Natural killer cell (primary cell): ENCODE results near the gene RSRC2. TPM values are rescaled to one million over a fixed set of nuclear protein-coding genes. Genes with fewer than 3 reads are reported as not detected.

Source experiments
- ATAC-seq, 3 donors: fragments of 150-1000 bp in 2 of 3; fragments of 200-7000 bp in 1 of 3; cut with Tn5 transposase; 1 replicate in 1 of 3; 2 replicates in 2 of 3; pipeline ENCODE4 v1.10.0; 2021; ENCODE audit warnings: mild to moderate bottlenecking in 2 of 3, moderate library complexity in 2 of 3
- DNase-seq, 2 donors: peaks; one replicate each; pipeline versions ENCODE4 v3.0.0 to v3.0.0-alpha.2; 2013 to 2021; ENCODE audit warnings: mixed read lengths in 1 of 2
- H3K27ac ChIP-seq: one replicate; pipeline ENCODE4 v1.5.1; 2013; ENCODE audit warnings: mild to moderate bottlenecking, low read length
- H3K27me3 ChIP-seq: one replicate; pipeline ENCODE4 v1.6.1; 2013; ENCODE audit warnings: low read length; ENCODE audit not compliant: control insufficient read depth, insufficient read depth
- H3K36me3 ChIP-seq: one replicate; pipeline ENCODE4 v1.6.1; 2013; ENCODE audit warnings: low read length; ENCODE audit not compliant: control insufficient read depth, insufficient read depth
- H3K4me1 ChIP-seq: one replicate; pipeline ENCODE4 v1.6.1; 2013; ENCODE audit warnings: low read length; ENCODE audit not compliant: control insufficient read depth, insufficient read depth
- H3K4me3 ChIP-seq: one replicate; pipeline ENCODE4 v1.5.1; 2013; ENCODE audit warnings: low read length
- H3K9me3 ChIP-seq: one replicate; pipeline ENCODE4 v1.6.1; 2013; ENCODE audit warnings: low read length; ENCODE audit not compliant: control insufficient read depth, insufficient read depth
- H3K27ac Mint-ChIP-seq, 2 donors: one replicate each; pipeline ENCODE4 v1.8.0; 2022; ENCODE audit warnings: mild to moderate bottlenecking in 2 of 2, mixed read lengths in 2 of 2, moderate library complexity in 1 of 2
- H3K27me3 Mint-ChIP-seq, 2 donors: one replicate each; pipeline ENCODE4 v1.8.0; 2022; ENCODE audit warnings: low read depth in 2 of 2, mixed read lengths in 2 of 2
- H3K36me3 Mint-ChIP-seq: one replicate; pipeline ENCODE4 v1.8.0; 2022; ENCODE audit warnings: mixed read lengths
- H3K4me1 Mint-ChIP-seq, 2 donors: one replicate each; pipeline ENCODE4 v1.8.0; 2022; ENCODE audit warnings: mixed read lengths in 2 of 2
- H3K4me3 Mint-ChIP-seq: one replicate; pipeline ENCODE4 v1.8.0; 2022; ENCODE audit warnings: mild to moderate bottlenecking, moderate library complexity, mixed read lengths
- H3K9me3 Mint-ChIP-seq, 2 donors: one replicate each; pipeline ENCODE4 v1.8.0; 2022; ENCODE audit warnings: mixed read lengths in 2 of 2
- CTCF ChIP-seq: fragments of 200-600 bp; IDR thresholded peaks from one replicate; pipeline ENCODE4 v1.8.0; 2022; ENCODE audit warnings: antibody characterized with exemption
- WGBS: methylation state at CpG from one replicate; pipeline ENCODE4 v1.1.7; 2013; ENCODE audit warnings: missing lambda C conversion rate; ENCODE audit not compliant: insufficient coverage; 5-methylcytosine and 5-hydroxymethylcytosine counted together
- intact Hi-C: fragments of 100-400 bp; cut with micrococcal nuclease; formaldehyde crosslinking; loops from one replicate; pipeline ENCODE4 v1.14.2; 2022
- total RNA-seq, 4 donors: library from RNA; stranded (reverse); fragments of 120-200 nt in 1 of 4; gene quantifications; one replicate each; pipeline versions ENCODE4 v1.2.3 to v1.2.4, GENCODE V29; 2013 to 2022

The RSRC2 gene
- total RNA-seq, 3 donors from 2014 or later (not counting 1 experiment from before 2014, with no cell fraction given) = 252 to 310 (median 266) TPM

GRCh38 chr12:122563361-122563760 lies 36.6 kb upstream of the RSRC2 start:
- peaks cover 5% of the 10 kb centered on the region for H3K36me3 ChIP-seq
- no peaks in the 10 kb centered on the region for H3K4me1 ChIP-seq
- no peaks in the 10 kb centered on the region for H3K4me1 Mint-ChIP-seq
- 94% methylated on average over 2 of the region's 4 CpGs for WGBS
- DNase-seq = no peak
- no peak overlapping the region for H3K4me3 Mint-ChIP-seq
- no peaks in the 10 kb centered on the region for H3K9me3 ChIP-seq
- intact Hi-C loops = no loop called here
- H3K27ac ChIP-seq = no peak overlapping the region
- no peak for ATAC-seq
- no peaks in the 10 kb centered on the region for H3K36me3 Mint-ChIP-seq
- H3K27me3 Mint-ChIP-seq = no peaks in the 10 kb centered on the region
- no peaks in the 10 kb centered on the region for H3K27me3 ChIP-seq
- TF ChIP-seq CTCF = no peak
- no peaks in the 10 kb centered on the region for H3K9me3 Mint-ChIP-seq
- H3K27ac Mint-ChIP-seq = no peak overlapping the region
- H3K4me3 ChIP-seq = no peak overlapping the region

- Histone ChIP-seq H3K27me3 (no peaks in the 10 kb centered on the region), H3K4me1 (no peaks in the 10 kb centered on the region), H3K4me3 (no peak overlapping the region), H3K27ac (no peak overlapping the region), H3K36me3 (peaks cover 15% of the 10 kb centered on the region), H3K9me3 (no peaks in the 10 kb centered on the region)
- Mint-ChIP-seq H3K36me3 (no peaks in the 10 kb centered on the region), H3K27me3 (no peaks in the 10 kb centered on the region), H3K4me3 (no peak overlapping the region), H3K27ac (no peak overlapping the region), H3K9me3 (no peaks in the 10 kb centered on the region), H3K4me1 (no peaks in the 10 kb centered on the region)
- DNase-seq (no peak), ATAC-seq (no peak)
- TF ChIP-seq CTCF = no peak
- intact Hi-C loops = no loop called here
- WGBS = 89% methylated on average over 3 of the region's 3 CpGs
Observed at GRCh38 chr12:122560138-122560537, 33.4 kb upstream of the RSRC2 start.

GRCh38 chr12:122558745-122559641 lies 32.3 kb upstream of the RSRC2 start:
- Mint-ChIP-seq H3K36me3 (no peaks in the 10 kb centered on the region), H3K9me3 (no peaks in the 10 kb centered on the region), H3K27me3 (no peaks in the 10 kb centered on the region), H3K4me3 (no peak overlapping the region), H3K27ac (no peak overlapping the region), H3K4me1 (no peaks in the 10 kb centered on the region)
- Histone ChIP-seq H3K27ac (no peak overlapping the region), H3K9me3 (no peaks in the 10 kb centered on the region), H3K4me3 (no peak overlapping the region), H3K4me1 (no peaks in the 10 kb centered on the region), H3K27me3 (no peaks in the 10 kb centered on the region), H3K36me3 (peaks cover 15% of the 10 kb centered on the region)
- WGBS = 86% methylated on average over 13 of the region's 16 CpGs
- intact Hi-C loops = no loop called here
- DNase-seq (no peak), ATAC-seq (no peak)
- no peak for TF ChIP-seq CTCF
